Measurements from ENCODE around the gene TRNAU1AP. TPM values are rescaled to one million over a fixed set of nuclear protein-coding genes. Genes with fewer than 3 reads are reported as not detected.

TRNAU1AP gene
- total and polyA plus RNA-seq, 10 of the 15 experiments (the other 5 are each of a cell fraction or from before 2014, with no cell fraction given) = 24.3 to 67.0 (median 31.8) TPM

GRCh38 chr1:28564310-28564709 is 11.4 kb downstream of the TRNAU1AP start (continued):
- TF ChIP-seq IRF3 (IDR thresholded peaks at IDR 0.05) (no peak), NFYA (IDR thresholded peaks at IDR 0.05; ENCODE audit: borderline replicate concordance, low read depth, low read length) (no peak), IKZF1 (conservative IDR thresholded peaks at IDR 0.05) (no peak)

GRCh38 chr1:28565040-28565439 is 12.2 kb downstream of the TRNAU1AP start:
- no peak overlapping the region for H3K4me2 ChIP-seq (ENCODE audit: control insufficient read depth, insufficient read depth)
- H3K79me2 ChIP-seq (ENCODE audit: control insufficient read depth, insufficient read depth, low read length) = no peaks in the 10 kb centered on the region
- H3K4me1 ChIP-seq (ENCODE audit: control insufficient read depth, insufficient read depth, low read length) = no peaks in the 10 kb centered on the region
- no peak overlapping the region for H3K4me3 ChIP-seq
- BruUV-seq (replicated peaks) = no TSS peak
- ChIA-PET POLR2A (interaction anchor here (1.3 kb wide), 1 partner anchor 17 kb away, joined by 3 read pairs; no protein-coding TSS in a partner anchor), CTCF (interaction anchor here (0.5 to 1.6 kb wide), 4 partner anchors 12 to 316 kb away, joined by 3 to 6 read pairs (median 4); no protein-coding TSS in a partner anchor), SMC1A (ENCODE audit: uncharacterized antibody, unreplicated experiment) (interaction anchor here (0.8 to 1.5 kb wide), 5 partner anchors 12 to 38 kb away, joined by 3 to 5 read pairs (median 3); partner anchors contain the start of gene TRNAU1AP), RAD21 (ENCODE audit: unreplicated experiment) (no interaction called here)
- intact Hi-C loops (cut with micrococcal nuclease; ENCODE audit: unreplicated experiment) (no loop called here), in situ Hi-C loops (cut with MboI) (no loop called here)
- no peak overlapping the region for H3K27ac ChIP-seq (ENCODE audit: control insufficient read depth, insufficient read depth)
- H3K36me3 ChIP-seq (ENCODE audit: control insufficient read depth in 2 of 2, insufficient read depth in 2 of 2, low read length in 1 of 2) = peaks cover 10 to 21% of the 10 kb centered on the region in 2 experiments
- ATAC-seq (no peak), DNase-seq (ENCODE audit: low read depth, low spot score) (no peak), FAIRE-seq (no peak)
- no peaks in the 10 kb centered on the region for H3K9me3 ChIP-seq (replicated peaks; ENCODE audit: control insufficient read depth, insufficient read depth, low read length)
- TF ChIP-seq ZSCAN29 (IDR thresholded peaks at IDR 0.05) (no peak), IKZF1 (conservative IDR thresholded peaks at IDR 0.05) (no peak), GATAD2B (conservative IDR thresholded peaks at IDR 0.05; ENCODE audit: low read depth) (no peak), PML (IDR thresholded peaks at IDR 0.05; ENCODE audit: low read length) (no peak), SMAD1 (IDR thresholded peaks at IDR 0.05; ENCODE audit: low read depth, partially characterized antibody) (no peak), SMARCA5 (IDR thresholded peaks at IDR 0.05) (no peak), CBFB (IDR thresholded peaks at IDR 0.05; ENCODE audit: low read depth) (no peak), ATF3 (IDR thresholded peaks at IDR 0.05; ENCODE audit: borderline replicate concordance, extremely low read depth, low read depth, low read length) (no peak), BRCA1 (IDR thresholded peaks at IDR 0.05; ENCODE audit: low read depth, low read length) (no peak), POLR2A (IDR thresholded peaks at IDR 0.05; ENCODE audit: low read depth, low read length) (no peak), EP300 (IDR thresholded peaks at IDR 0.05; ENCODE audit: borderline replicate concordance in 1 of 2, control insufficient read depth in 1 of 2, low read depth in 2 of 2, low read length in 2 of 2) (no peak)
- H4K20me1 ChIP-seq (ENCODE audit: control insufficient read depth, insufficient read depth) = no peaks in the 10 kb centered on the region
- 98% methylated on average over 7 of the region's 7 CpGs for WGBS (ENCODE audit: insufficient coverage, insufficient replicate concordance, low lambda C conversion rate, missing lambda C conversion rate)
- no peak overlapping the region for H3K9ac ChIP-seq (ENCODE audit: control insufficient read depth, insufficient read depth, low read length)
- H3K27me3 ChIP-seq (replicated peaks in 1 of 2; ENCODE audit: control insufficient read depth in 2 of 2, insufficient read depth in 2 of 2, low read length in 1 of 2) = no peaks in the 10 kb centered on the region
- H2AFZ ChIP-seq (ENCODE audit: control insufficient read depth, low read depth, low read length) = no peak overlapping the region

Data from GM12878 (cell line).